ENCODE data around the gene CFAP92.

GRCh38 chr3:129014793-129015345 lies 21.0 kb upstream of the CFAP92 start:
- TF ChIP-seq CTCF (IDR thresholded peaks at IDR 0.05) (no peak), POLR2AphosphoS5 (IDR thresholded peaks at IDR 0.05) (no peak), POLR2A (IDR thresholded peaks at IDR 0.05) (no peak)

Data from breast epithelium (tissue), 3 donors.